ENCODE data around the gene RPE.

The RPE gene

GRCh38 chr2:210002158-210003157, at the start of gene RPE:
Gene RPE (plus strand): TSS chr2:210002638. CDS start chr2:210002662, 24 bp downstream.
- peak; percentile 90 for DNase-seq (ENCODE audit: low spot score)

GRCh38 chr2:209956271-209956670, 46.2 kb upstream of the RPE start:
- no peak for DNase-seq (ENCODE audit: low spot score)

- no peak for DNase-seq (ENCODE audit: low spot score)
Measured at GRCh38 chr2:209958016-209958415, 44.4 kb upstream of the RPE start.

- no peak for DNase-seq (ENCODE audit: low spot score)
Measured at GRCh38 chr2:209960045-209960444, 42.4 kb upstream of the RPE start.

DNA sequence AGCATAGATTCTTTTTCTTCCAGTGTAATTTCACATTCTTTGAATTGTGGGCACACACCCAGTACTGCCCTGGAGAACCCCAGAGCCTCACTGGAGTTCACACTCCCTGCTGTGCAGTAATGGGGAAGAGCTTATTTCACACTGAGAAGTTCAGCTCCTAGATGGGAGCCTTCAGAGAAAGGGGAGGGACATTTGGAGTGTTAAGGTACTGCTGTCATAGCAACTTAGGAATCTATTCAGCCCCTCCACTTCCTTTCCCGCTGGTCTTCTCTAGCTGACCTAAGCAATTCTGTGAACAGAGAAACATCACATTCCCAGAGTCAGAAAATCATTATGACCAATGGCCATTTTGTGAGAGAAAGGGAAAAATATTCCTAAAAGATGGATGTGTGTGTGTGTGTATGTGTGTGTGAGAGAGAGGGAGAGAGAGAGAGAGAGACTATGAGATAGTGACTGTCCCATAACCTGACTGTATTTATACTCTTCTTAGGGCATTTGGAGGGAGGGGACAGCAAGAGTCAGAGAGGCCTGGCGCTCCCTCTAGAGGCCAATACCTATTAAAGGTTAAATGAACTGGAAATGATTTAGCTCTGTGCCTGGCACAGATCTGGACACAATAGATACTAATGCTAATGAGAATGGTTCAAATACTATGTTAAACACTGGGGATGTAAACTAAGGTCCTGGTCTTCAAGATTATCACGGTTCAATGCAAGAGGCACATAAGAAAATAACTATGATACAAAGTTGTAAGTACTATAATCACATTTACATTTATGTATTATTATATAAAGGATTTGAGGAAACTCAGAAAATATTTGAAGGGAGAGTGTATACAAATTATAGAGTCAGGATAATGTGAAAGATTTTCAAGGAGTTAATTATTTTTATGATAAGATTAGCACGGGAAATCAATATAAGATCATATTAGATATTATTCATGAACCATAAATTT, 41.5 kb upstream of the RPE start:
- peak; percentile 6 for DNase-seq (ENCODE audit: low spot score)

DNA sequence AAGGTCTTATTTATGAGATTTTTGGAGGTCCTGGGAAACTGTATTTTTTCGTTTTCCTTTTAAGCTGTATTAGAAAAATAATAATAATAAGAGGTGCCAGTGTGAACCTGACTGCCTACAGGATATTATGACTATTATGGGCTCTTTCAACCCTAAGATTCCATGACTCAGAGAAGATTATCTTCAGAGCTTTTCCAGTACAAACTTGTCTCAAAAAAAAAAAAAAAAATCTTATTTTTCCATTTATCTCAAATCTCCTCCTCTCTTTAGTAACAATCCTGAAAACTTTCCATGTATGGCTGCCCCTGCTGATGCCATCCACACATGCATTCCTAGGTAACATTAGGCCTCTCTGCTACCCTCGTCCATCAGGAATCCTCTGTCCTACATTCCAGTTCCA, 36.7 kb upstream of the RPE start:
- no peak for DNase-seq (ENCODE audit: low spot score)

GRCh38 chr2:209969692-209970091, 32.7 kb upstream of the RPE start:
- no peak for DNase-seq (ENCODE audit: low spot score)

GRCh38 chr2:209970271-209970670, 32.2 kb upstream of the RPE start:
- no peak for DNase-seq (ENCODE audit: low spot score)

DNA sequence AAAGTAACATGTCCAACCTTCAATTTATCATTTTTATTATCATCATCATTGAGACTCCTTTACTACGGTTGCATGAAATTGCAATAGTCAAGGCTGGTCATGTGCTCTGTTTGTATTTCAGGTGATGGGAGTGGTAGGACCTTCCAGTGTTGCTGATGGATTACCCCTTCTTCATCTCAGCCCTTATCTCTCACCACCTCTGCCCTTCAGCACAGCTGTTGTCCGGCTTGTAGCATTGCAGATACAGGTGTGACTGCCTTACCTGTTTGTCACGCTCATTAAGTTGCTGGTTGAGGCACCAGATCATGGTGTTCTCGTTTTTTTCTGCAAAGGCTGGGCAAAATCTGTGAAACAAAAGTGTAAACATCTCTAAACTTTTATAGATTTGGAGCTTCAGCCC, 31.7 kb upstream of the RPE start:
- DNase-seq (ENCODE audit: low spot score), result no peak

GRCh38 chr2:209973328-209973727, 29.1 kb upstream of the RPE start:
- no peak for DNase-seq (ENCODE audit: low spot score)

DNA sequence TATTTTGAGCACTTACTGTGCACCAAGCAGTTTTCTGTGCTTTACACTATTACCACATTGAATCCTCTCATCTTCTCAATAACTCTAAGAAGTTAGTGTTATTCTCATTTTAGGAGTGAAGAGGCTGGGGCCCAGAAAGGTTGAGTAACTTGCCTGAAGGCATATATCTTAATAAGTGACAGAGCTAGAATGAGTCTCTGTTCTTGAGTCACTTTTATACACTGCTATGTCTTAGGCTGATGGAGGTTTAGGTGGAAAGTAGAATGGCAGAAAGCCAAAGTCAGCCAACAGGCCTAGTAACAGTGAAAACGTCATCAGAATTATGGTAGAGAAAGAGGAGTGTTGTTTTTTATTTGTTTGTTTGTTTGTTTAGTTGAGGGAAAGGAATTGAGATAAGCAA, 27.9 kb upstream of the RPE start:
- no peak for DNase-seq (ENCODE audit: low spot score)

DNA sequence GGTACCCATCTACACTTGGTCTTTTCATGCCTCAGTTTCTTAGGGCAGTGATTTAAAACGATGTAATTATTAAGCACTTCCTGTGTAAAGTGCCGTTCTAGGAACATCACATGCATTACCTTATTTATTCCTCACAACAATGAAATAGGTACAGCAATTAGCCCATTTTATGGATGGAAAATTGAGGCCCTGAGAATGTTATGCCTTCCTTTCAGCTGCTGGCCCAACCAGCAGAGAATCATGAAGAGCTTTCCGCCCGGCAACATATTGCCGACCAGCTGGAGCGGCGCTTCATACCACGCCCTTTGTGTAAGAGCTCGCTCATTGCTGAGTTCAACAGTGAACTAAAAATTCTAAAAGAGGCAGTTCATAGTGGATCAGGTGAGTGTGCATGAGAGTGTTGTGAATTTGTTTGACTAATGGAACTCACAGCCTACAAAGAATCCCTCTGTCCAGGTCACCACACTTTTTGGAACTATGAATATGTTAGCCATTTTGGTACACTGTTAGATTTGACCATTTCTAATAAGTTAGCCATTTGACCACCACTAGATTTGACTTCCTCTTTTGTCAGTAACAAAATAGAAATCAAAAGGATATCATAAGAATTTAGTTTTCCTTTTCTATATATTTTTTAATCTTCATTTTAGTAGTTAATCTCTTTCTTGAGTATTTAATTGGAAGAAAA, 25.6 kb upstream of the RPE start:
- DNase-seq (ENCODE audit: low spot score), result no peak

GRCh38 chr2:209977386-209978239, 24.8 kb upstream of the RPE start:
- DNase-seq (ENCODE audit: low spot score), result peak; percentile 16

DNA sequence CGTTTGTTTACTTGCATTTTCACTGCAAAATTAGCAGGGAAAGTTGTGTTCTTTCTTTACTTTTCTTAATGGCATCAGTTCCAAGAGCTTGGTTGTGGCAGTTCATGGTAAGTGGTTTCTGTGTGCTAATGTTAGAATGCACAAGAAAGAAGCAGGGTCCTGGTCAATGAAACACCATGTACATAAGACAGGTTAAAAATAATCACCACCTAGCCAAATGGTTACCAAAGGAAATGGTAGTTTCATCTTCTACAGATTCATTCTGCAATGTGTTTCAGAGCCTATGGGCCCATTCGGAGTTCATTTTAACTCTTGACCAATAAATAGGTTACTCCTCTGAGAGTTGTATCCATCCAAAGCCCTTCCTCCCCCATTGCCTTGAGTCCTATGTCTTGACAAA, 18.1 kb upstream of the RPE start:
- no peak for DNase-seq (ENCODE audit: low spot score)

- DNase-seq (ENCODE audit: low spot score), result no peak
Measured at GRCh38 chr2:209985874-209986273, 16.6 kb upstream of the RPE start.

- no peak for DNase-seq (ENCODE audit: low spot score)
Measured at GRCh38 chr2:209986415-209986814, 16.0 kb upstream of the RPE start.

- DNase-seq (ENCODE audit: low spot score), result no peak
Measured at GRCh38 chr2:209988010-209988409, 14.4 kb upstream of the RPE start.

- no peak for DNase-seq (ENCODE audit: low spot score)
Measured at GRCh38 chr2:209990838-209991237, 11.6 kb upstream of the RPE start.

GRCh38 chr2:209993968-209994367, 8.5 kb upstream of the RPE start:
- DNase-seq (ENCODE audit: low spot score), result no peak

DNA sequence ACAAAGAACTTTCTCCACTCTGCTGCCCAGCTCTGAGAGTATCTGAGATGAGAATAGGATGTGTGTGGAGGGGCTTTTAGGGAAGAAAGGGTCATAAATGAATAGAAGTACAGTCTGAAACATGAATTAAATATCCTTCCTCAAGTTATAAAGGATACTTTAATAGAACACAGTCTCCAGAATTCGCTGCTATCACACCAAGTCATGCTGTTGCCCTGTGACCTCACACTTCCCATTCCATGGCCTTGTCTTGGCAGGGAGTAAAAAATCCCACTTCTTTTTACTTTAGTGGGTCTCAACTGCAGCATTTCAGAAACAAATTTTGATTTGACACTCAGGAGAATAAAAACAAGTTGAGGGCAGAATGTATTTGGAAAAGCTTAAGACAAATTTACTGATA, 3.8 kb upstream of the RPE start:
- DNase-seq (ENCODE audit: low spot score), result no peak
